HG02943 (cell line): ENCODE results near the gene PRLR.
"Not testable (repeated sequence)": the region's sequence is repeated elsewhere in the genome, so short reads cannot be mapped to it uniquely, and the experiment has no call there.

Experiments used
- ATAC-seq: cut with Tn5 transposase; IDR thresholded peaks from one replicate; pipeline ENCODE4 v1.9.1; 2021; ENCODE audit warnings: mild to moderate bottlenecking, low read depth, moderate library complexity; ENCODE audit not compliant: unreplicated experiment

The PRLR gene

DNA sequence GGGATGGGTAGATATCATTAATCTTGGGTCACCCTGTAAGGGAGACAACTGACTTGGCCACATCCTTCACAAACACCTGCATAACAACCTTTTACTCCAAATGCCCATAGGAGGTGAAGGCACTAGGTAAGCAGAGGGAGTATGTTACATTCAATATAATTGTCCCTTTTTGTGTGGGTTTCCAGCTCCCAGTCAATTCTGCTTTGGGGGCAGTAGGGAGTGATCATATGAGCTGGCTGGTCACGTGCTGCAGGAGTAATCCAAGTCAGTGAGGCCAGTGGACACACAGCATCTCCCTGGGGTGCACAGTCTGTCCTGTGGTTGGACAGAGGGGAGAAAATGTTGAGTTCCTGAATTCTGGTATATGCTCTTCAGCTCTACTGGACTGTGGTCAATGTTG lies 181.4 kb downstream of the PRLR start:
- no peak for ATAC-seq

DNA sequence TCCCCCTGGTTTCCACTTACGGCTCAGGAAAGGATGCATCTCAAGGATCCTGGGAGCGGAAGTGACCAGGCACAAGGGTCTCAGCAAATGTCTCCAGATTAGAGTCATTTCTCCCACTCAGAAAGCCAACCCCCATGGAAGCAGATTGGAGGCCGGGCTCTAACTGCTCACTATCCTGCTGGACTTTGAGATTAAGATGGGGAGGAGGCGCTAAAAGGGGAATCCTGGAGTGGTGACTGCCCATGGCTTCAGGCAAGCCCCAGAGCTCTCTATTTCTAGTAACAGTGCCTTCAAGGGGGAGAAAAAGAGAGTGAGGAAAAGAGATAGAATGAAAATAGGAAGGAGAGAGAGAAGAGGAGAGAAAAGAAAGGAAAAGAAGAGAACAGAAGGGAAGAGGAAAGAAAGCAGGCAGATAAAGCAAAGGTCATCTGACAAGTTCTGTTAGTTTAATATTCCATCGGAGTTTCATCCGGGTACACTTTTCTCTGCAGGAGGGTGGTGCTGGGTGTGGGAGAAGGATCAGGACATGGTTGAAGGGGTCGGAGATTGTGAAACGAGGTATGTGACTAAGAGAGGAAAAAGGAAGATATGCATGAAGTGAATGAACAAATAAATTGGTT lies 182.4 kb downstream of the PRLR start, which contains the start of gene AGXT2:
AGXT2 (minus strand) TSS at position 165 of the 620 bp plus-strand sequence; CDS start at position 108, 57 bp downstream.
- no peak for ATAC-seq

GRCh38 chr5:35046774-35047173 lies 183.5 kb downstream of the PRLR start:
- ATAC-seq, result no peak

DNA sequence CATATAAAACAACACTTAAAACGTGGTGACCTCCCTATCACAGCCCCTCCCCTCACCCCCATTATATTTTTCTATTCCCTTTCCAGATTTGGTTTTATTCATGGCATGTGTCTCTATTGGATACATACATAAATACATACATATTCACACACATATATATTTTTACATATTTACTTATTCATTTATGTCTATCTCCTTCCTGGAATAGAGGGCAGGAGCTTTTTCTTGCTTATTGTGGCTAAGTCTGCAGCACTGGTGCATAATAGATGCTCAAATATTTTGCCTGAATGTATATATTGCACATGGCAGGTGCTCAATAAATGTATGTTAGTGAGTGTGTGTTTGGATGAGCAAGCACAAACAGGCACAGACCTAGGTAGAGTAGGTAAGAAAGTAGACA lies 185.0 kb downstream of the PRLR start:
- ATAC-seq, result no peak

- ATAC-seq, result no peak
These were observed 185.6 kb downstream of the PRLR start for GRCh38 chr5:35044649-35045048.

GRCh38 chr5:35042781-35043180 lies 187.5 kb downstream of the PRLR start:
- no peak for ATAC-seq

GRCh38 chr5:35041261-35041660 lies 189.0 kb downstream of the PRLR start:
- ATAC-seq, result no peak

GRCh38 chr5:35038891-35039290 lies 191.4 kb downstream of the PRLR start:
- no peak for ATAC-seq

GRCh38 chr5:35036536-35036935 lies 193.8 kb downstream of the PRLR start:
- ATAC-seq, result no peak

DNA sequence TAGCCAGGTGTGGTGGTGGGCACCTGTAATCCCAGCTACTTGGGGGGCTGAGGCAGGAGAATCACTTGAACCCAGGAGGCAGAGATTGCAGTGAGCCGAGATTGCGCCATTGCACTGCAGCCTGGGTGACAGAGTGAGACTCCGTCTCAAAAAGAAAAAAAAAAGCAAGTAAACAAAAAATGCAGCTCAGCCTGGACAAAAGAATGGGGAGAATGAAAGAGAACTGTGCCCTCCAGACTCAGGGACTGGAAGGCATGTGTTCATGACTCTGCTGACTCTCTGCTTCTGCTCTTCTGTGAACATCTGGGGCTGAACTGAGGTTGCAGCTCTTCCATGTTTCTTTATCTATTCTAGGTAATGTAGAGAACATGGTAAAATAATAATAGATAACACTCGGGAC lies 194.4 kb downstream of the PRLR start:
- ATAC-seq, result not testable (repeated sequence)

GRCh38 chr5:35035271-35035670 lies 195.0 kb downstream of the PRLR start:
- no peak for ATAC-seq

GRCh38 chr5:35032356-35032755 lies 197.9 kb downstream of the PRLR start:
- no peak for ATAC-seq

DNA sequence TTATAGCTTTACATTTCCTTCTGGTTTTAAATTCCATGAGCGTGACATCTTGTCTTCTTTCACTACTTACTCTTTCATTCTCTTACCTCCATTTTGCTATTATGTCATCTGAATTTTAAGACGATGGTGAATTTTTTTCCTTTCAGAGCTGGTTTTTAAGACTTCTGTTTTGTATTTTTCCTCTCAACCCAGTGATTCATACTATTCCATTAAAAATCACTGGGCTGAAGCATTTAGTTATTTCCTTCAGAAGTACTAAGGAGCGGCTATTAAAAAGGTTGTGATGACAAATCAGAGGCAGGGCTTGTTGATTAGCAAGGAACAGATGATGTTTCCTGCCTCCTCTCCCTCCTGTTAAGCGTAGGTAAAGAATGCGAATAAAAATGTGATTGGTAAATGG lies 199.0 kb downstream of the PRLR start:
- no peak for ATAC-seq

DNA sequence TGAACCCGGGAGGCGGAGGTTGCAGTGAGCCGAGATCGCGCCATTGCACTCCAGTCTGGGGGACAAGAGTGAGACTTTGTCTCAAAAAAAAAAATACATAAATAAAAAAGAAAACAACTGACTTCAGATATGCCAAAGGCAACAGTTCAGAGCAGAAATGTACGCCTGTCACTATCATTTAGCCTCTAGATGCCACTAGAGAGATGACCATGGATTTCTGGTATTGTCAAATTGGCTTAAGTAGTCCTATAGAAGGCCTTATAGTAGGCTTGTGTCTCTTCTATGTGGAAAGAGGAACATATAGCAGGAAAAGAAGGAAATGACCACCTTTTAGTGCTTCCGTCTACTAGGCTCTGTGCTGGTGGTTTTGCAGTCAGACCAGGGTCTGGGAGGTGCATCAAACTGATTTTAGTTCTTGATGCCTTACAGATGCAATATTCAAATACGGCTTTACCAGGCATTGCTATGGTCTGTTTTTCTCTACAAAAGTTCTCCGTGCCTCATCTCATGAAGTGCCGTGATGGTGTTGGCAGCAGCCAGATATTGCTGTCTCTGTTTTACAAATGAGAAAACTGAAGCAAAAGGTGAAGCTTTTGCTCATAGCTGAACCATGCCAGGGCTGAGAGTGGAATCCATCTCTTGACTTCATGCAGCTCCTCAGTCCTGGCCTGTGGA lies 199.7 kb downstream of the PRLR start:
- ATAC-seq, result no peak

- ATAC-seq, result no peak
These were observed 201.0 kb downstream of the PRLR start for GRCh38 chr5:35029333-35029732.

DNA sequence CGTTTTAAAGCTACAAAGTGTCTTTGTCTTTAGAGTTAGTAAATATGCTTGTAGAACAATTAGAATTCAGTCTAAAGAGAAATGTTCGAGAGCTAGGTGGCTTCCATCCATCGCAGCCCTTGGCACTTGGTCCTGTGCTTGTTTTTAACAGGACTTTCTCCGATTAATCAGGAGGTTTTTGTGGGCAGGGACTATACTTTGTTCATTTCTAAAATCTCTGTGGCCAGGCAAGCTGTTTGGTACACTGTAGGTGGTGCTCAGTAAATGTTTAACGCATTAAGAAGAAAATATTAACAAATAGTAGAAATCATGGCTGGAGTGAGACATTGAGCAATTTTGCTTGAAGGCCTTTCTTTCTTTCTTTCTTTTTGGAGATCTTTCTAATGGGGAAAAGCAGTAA lies 203.3 kb downstream of the PRLR start:
- no peak for ATAC-seq

GRCh38 chr5:35026280-35026840 lies 203.9 kb downstream of the PRLR start:
- ATAC-seq, result no peak

GRCh38 chr5:35024911-35025510 lies 205.3 kb downstream of the PRLR start:
- no peak for ATAC-seq

DNA sequence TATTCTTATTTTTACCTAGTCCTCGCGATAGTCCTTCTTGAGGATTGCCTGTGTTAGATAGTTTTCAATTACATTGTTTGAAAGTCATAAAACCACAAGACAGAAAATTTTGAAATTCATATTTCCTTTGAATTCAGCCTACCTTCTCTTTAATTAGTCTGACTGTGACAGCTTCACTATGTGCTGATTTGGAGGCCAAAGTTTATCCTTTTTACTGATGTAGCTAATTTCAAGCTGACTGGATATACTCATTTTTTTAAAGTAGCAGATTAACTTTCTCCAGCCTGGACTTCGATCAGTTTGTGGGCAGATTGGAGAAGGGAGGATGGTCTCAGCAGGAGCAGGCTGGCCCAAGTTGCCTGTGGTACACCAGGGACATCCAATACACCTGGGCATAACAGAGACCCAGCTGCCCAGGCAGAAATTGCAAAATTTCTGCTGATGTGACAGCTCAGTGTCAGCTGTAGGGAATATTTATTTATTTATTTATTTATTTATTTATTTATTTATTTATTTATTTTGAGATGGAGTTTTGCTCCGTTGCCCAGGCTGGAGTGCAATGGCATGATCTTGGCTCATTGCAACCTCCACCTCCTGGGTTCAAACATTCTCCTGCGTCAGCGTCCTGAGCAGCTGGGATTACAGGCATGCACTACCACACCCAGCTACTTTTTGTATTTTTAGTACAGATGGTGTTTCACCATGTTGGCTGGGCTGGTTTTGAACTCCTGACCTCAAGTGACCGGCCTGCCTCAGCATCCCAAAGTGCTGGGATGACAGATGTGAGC lies 206.7 kb downstream of the PRLR start:
- ATAC-seq, result no peak

GRCh38 chr5:35016174-35017051 lies 213.9 kb downstream of the PRLR start:
- no peak for ATAC-seq
